BJ (cell line): ENCODE measurements around the gene DENND1C. TPM values are rescaled to one million over a fixed set of nuclear protein-coding genes. Genes with fewer than 3 reads are reported as not detected.

ENCODE experiments used
- CTCF ChIA-PET: fragments of 350-600 bp; formaldehyde crosslinking; extraction: SDS; loops from one replicate; lab custom pipeline; 2021; ENCODE audit warnings: antibody characterized with exemption, inconsistent platforms; lab: Yijun Ruan, JAX
- POLR2A ChIA-PET: fragments of 300-600 bp; sonication (Branson Sonifier 250); formaldehyde crosslinking; extraction: SDS; loops from one replicate; lab custom pipeline; 2021; ENCODE audit warnings: antibody characterized with exemption; lab: Charles Lee
- DNase-seq: peaks from one replicate; pipeline ENCODE4 v3.0.0-alpha.2; 2011; ENCODE audit warnings: low read depth
- H3K27me3 ChIP-seq: 2 replicates; pipeline ENCODE4 v1.6.0; 2011; ENCODE audit warnings: low read length; ENCODE audit not compliant: control insufficient read depth, insufficient read depth
- H3K36me3 ChIP-seq: 2 replicates; pipeline ENCODE4 v1.5.1; 2011; ENCODE audit warnings: low read length; ENCODE audit not compliant: control insufficient read depth, insufficient read depth
- H3K4me3 ChIP-seq: 2 replicates; pipeline ENCODE4 v1.5.1; 2011; ENCODE audit warnings: low read depth, mild to moderate bottlenecking, control low read depth, low read length
- polyA plus RNA-seq: library from polyadenylated mRNA; depleted of rRNA; stranded (reverse); fragments of >200 nt; gene quantifications from 2 replicates; pipeline ENCODE4 v1.2.3, GENCODE V29; 2011
- TF ChIP-seq, protein P1 (sequence below): IDR thresholded peaks from 2 replicates; pipeline ENCODE4 v1.5.1; 2011; ENCODE audit warnings: low read depth, mild to moderate bottlenecking, control low read depth, inconsistent platforms, low read length, moderate library complexity; ENCODE audit not compliant: insufficient read depth

DENND1C gene
- polyA plus RNA-seq, 1 experiment: 0.07 TPM

DNA sequence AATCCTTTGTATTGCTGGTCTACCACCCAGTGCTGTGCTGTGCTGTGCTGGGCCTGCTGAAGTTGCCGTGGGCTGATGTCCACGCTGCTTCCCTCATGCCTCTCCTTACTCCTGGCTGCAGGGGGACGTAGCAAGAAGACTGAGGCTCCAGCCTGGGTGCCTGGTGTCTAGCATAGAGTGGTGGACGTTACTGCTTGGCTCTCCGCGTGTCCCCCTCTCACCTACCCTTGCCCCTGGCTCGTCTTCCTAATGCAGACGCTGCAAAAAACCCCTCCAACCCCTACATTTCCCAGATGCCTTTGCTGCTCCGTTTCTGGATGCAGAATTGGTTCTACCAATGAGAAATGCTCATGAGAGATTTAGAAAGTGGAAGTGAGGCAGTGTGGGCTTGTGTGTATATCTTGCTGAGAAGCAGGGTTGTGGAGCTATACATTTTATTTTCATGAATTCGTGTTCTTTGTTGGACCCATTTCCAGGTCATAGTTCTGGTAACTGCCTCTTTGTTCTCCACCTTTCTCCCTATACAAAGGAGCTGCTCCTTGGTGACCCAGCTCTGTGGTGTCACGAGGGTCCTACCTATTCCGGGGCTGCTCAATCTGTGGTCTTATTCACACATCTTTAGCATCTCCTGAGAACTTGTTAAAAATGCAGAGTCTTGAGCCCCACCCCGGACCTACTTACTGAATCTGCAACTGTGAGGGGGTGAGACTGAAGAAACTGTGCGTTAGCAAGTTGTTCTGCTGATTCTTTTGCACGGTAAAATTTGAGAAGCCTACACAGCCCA lies 7.9 kb upstream of the DENND1C start:
- TF ChIP-seq, protein P1, sequence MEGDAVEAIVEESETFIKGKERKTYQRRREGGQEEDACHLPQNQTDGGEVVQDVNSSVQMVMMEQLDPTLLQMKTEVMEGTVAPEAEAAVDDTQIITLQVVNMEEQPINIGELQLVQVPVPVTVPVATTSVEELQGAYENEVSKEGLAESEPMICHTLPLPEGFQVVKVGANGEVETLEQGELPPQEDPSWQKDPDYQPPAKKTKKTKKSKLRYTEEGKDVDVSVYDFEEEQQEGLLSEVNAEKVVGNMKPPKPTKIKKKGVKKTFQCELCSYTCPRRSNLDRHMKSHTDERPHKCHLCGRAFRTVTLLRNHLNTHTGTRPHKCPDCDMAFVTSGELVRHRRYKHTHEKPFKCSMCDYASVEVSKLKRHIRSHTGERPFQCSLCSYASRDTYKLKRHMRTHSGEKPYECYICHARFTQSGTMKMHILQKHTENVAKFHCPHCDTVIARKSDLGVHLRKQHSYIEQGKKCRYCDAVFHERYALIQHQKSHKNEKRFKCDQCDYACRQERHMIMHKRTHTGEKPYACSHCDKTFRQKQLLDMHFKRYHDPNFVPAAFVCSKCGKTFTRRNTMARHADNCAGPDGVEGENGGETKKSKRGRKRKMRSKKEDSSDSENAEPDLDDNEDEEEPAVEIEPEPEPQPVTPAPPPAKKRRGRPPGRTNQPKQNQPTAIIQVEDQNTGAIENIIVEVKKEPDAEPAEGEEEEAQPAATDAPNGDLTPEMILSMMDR: no peak
- ChIA-PET CTCF (no interaction called here), POLR2A (no interaction called here)
- H3K27me3 ChIP-seq: no peaks in the 10 kb centered on the region
- no peak for DNase-seq
- H3K4me3 ChIP-seq: no peak overlapping the region
- no peaks in the 10 kb centered on the region for H3K36me3 ChIP-seq

DNA sequence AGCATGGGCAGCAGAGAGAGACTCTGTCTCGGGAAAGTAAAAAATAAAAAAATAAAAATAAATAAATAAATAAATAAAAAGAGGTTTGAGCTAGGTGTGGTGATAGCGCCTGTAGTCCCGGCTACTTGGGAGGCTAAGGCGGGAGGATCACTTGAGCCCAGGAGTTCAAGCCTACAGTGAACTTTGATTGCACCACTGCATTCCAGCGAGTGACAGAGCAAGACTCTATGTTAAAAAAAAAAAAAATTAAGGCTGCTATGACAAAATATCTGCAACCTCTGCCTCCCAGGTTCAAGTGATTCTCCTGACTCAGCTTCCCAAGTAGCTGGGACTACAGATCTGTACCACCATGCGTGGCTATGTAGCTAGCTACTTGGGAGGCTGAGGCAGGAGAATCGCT lies 3.2 kb upstream of the DENND1C start:
- TF ChIP-seq, protein P1: no peak
- Histone ChIP-seq H3K27me3 (no peaks in the 10 kb centered on the region), H3K36me3 (no peaks in the 10 kb centered on the region), H3K4me3 (no peak overlapping the region)
- ChIA-PET CTCF (no interaction called here), POLR2A (no interaction called here)
- no peak for DNase-seq

DNA sequence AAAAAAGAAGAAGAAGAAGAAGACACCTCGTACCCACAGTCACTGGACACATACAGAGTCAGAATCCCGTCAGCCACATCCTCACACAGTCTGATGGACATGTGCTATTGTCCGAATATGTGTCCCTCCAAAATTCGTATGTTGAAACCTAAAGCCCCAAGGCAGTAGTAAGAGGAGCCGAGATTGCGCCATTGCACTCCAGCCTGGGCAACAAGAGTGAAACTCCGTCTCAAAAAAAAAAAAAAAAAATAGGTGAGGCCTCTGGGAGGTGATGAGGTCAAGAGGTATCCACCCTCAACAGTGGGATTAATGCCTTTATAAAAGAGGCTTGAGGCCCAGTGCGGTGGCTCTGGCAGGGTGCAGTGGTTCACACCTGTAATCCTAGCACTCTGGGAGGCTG lies 2.6 kb upstream of the DENND1C start:
- no peak for DNase-seq
- no peak overlapping the region for H3K4me3 ChIP-seq
- no peaks in the 10 kb centered on the region for H3K36me3 ChIP-seq
- POLR2A ChIA-PET: no interaction called here
- no peaks in the 10 kb centered on the region for H3K27me3 ChIP-seq
- TF ChIP-seq, protein P1: no peak
- CTCF ChIA-PET: no interaction called here

DNA sequence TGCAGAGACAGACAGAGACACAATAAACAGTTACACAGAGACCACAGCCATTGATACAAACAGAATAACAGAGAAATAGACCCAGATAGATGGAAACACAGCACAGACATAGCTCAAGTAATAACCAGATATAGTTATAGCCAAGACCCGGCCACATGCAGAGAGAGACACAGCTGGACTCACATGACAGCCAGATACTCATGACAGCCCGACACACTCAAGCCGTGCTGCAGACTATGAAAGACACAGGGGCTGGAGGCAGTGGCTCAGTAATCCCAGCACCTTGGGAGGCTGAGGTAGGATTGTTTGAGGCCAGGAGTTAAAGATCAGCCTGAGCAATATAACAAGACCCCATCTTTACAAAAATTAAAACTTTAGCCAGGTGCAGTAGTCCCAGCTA lies 1.6 kb upstream of the DENND1C start:
- ChIA-PET POLR2A (interaction anchor here (0.6 kb wide), 1 partner anchor 8 kb away, joined by 3 read pairs; no protein-coding TSS in a partner anchor), CTCF (interaction anchor here (0.9 to 3.3 kb wide), 2 partner anchors 9 to 14 kb away, joined by 3 to 7 read pairs; no protein-coding TSS in a partner anchor)
- no peak overlapping the region for H3K4me3 ChIP-seq
- H3K36me3 ChIP-seq: no peaks in the 10 kb centered on the region
- H3K27me3 ChIP-seq: no peaks in the 10 kb centered on the region
- DNase-seq: no peak
- TF ChIP-seq, protein P1: no peak

DNA sequence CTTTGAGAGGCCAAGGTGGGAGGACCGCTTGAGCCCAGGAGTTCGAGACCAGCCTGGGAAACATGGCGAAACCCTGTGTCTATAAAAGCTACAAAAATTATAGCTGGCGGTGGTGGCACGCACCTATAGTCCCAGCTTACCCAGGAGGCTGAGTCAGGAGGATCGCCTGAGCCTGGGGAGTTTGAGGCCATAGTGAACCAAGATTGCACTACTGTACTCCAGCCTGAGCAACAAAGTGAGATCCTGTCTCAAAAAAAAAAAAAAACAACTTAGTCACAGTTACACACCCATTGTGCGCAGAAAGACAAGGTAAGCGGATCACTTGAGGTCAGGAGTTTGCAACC lies 728 bp upstream of the DENND1C start:
- POLR2A ChIA-PET: no interaction called here

More for the DNA sequence above, 728 bp upstream of the DENND1C start:
- Histone ChIP-seq H3K4me3 (no peak overlapping the region), H3K27me3 (no peaks in the 10 kb centered on the region), H3K36me3 (no peaks in the 10 kb centered on the region)
- CTCF ChIA-PET: interaction anchor here (1.2 to 3.3 kb wide), 3 partner anchors 10 to 261 kb away, joined by 3 to 7 read pairs (median 4); no protein-coding TSS in a partner anchor
- no peak for DNase-seq
- TF ChIP-seq, protein P1: no peak
